GM20000 (cell line): ENCODE measurements around the gene PGA4.

Experiments
- DNase-seq: peaks from one replicate; pipeline ENCODE4 v3.0.0; 2012; ENCODE audit warnings: low spot score
- TF ChIP-seq, protein P1 (sequence below): IDR thresholded peaks from 2 replicates; pipeline ENCODE4 v1.5.1; 2012; ENCODE audit warnings: mild to moderate bottlenecking, control low read depth; ENCODE audit errors: extremely low read depth, missing control alignments

The PGA4 gene

DNA sequence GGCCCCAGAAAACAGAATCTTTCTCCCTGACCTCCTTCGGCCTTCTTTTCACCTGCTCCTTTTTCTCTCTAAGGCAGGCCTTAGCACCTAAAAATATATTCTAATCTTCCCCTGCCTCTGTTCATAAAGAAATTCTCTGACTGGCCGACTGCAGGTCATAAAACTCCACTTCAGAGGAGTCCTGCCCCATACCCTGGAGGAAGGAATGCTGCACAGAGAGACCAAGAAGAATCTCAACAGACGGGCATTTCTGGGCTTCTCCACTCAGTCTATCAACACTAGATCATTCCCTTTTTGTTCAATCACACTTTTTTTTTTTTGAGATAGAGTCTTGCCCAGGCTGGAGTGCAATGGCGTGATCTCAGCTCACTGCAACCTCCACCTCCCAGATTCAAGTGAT is 38.5 kb upstream of the PGA4 start:
- TF ChIP-seq, protein P1, sequence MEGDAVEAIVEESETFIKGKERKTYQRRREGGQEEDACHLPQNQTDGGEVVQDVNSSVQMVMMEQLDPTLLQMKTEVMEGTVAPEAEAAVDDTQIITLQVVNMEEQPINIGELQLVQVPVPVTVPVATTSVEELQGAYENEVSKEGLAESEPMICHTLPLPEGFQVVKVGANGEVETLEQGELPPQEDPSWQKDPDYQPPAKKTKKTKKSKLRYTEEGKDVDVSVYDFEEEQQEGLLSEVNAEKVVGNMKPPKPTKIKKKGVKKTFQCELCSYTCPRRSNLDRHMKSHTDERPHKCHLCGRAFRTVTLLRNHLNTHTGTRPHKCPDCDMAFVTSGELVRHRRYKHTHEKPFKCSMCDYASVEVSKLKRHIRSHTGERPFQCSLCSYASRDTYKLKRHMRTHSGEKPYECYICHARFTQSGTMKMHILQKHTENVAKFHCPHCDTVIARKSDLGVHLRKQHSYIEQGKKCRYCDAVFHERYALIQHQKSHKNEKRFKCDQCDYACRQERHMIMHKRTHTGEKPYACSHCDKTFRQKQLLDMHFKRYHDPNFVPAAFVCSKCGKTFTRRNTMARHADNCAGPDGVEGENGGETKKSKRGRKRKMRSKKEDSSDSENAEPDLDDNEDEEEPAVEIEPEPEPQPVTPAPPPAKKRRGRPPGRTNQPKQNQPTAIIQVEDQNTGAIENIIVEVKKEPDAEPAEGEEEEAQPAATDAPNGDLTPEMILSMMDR, result no peak
- DNase-seq, result no peak

DNA sequence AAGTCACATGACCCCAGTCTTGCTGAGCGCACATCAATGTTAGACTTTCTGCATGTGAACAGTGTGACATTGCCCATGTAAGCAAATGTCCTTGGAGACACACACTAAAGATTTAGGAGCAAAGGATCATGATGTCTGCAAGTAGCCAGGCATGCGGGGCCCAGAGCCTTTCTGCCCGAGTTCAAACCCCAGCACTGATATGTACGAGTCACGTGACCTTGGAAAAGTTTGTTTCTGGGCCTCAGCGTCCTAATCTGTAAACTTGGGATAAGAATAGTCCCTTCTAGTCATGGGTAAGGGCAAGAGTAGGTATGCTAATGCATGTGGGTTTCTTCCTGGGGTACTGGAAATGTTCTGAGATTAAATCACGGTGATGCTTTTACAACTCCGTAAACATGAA is 35.6 kb upstream of the PGA4 start:
- TF ChIP-seq, protein P1, result no peak

DNA sequence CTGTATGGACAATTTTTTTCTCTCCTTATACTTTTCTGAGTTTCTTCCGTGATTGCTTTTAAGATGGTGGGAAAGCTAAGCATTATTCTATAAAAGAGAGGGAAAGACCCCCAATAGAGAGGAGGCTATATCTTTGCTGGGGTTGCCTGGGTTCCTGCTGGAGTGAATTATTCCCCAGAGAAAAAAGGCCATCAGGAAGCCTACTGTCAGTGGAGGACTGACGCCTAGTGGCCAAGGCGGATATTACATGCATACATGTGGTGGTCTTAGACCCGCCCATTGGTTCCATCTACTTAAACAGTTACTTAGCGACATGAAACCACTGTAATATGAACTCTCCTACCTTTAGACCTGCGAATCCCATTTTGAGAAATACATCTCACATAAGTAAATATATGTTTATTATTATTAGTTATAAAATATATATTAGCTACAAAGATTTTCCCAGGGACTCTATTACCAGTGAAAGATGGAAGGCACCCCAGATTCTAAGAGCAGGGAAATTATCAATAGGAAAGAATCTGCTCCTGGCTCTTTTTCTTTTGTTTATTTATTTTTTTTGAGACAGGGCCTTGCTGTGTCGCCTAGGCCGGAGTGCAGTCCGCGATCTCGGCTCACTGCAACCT is 34.5 kb upstream of the PGA4 start:
- DNase-seq, result peak; percentile 79
- TF ChIP-seq, protein P1, result peak; percentile 88

More for the DNA sequence above, 35.6 kb upstream of the PGA4 start:
- no peak for DNase-seq

DNA sequence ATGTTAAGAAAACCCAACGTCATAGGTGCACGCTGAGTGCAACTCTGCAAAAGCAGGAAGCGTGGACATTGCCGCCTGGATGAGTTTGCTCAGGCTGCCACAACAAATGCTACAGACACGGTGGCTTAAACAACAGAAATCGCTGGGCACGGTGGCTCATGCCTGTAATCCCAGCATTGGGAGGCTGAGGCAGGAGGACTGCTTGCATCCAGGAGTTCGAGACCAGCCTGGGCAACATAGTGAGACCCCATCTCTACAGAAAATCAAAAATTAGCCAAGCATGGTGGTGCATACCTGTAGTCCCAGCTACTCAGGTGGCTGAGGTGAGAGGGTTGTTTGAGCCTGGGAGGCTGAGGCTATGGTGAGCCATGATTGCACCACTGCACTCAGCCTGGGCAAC is 32.2 kb upstream of the PGA4 start:
- TF ChIP-seq, protein P1, result no peak
- DNase-seq, result no peak

DNA sequence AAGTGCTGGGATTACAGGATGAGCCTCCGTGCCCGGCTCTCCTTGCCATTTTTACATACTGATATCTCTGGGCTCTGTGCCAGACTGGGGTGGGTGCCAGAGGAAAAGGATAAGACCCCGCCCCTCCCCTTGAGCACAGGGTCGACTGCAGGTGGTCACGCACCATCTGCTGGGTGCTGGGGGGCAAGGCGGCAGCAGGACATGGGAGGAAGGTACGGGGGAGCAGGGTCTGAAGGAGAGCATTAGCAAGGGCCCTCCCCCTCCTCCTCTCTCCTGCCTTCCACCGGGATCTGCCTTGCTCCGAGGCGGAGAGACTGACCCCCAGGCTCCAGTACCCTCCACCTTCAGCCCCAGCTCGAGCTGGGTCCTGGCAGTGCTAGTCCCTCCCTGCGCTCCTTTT is 28.6 kb upstream of the PGA4 start:
- TF ChIP-seq, protein P1, result no peak
- no peak for DNase-seq

DNA sequence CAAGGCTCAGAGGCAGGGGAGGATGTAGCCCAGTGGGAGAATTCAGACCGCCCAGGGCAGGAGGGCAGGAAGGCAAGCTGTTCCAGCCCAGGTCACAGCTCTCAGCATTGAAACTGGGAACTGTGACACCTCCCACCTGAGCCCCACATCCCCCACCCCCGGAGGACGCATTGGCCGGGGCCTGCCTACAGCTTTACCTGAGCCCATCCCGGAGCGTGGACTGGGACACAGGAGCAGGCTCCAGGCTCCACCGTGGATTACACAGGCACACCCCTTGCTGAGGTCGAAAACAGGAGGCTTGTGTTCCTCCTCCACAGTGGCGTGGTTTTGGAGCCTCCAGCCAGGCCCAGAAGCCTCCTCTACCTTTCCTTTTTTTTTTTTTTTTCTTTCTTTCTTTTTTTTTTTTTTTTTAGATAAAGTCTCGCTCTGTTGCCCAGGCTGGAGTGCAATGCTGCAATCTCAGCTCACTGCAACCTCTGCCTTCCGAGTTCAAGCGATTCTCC is 27.9 kb upstream of the PGA4 start:
- TF ChIP-seq, protein P1, result no peak
- DNase-seq, result no peak

DNA sequence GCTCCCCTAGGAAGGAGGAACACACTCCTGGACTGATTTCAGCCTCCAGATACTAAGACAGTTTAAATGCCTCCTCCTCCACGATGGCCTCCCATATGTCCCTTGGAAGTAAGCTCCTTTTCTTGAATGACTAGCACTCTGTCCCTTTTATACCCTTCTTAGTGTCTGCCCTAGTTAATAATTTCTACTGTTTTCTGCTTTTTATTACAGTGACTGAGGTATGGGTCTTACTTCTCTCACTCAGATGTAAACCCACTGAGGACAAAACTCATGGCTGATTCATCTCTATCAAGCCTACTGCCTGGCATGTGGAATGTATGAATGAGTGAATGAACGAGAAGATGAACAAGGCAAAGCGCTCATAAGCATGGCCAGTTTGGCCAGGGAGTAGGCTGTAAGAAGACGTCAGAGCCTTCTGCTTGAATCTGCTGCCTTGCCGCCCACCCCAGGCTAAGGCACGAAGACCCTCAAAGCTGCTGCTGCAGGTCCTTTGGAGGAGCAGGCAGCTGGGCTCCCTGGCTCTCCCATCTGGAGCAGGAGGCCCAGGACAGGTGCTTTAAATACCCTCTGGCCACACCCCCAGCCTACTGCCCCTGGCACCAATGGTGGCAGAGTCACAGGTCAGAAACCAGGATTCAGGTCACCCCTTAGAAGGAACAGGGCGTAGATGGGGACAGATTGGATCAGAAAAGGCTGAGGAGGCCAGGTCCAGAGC is 27.0 kb upstream of the PGA4 start:
- no peak for DNase-seq
- TF ChIP-seq, protein P1, result no peak
